Measurements from ENCODE around the gene TPP1.

The TPP1 gene

GRCh38 chr11:6587360-6587953 is 31.8 kb downstream of the TPP1 start:
- no peak for DNase-seq (ENCODE audit: low spot score)

- DNase-seq (ENCODE audit: low spot score), result no peak
Observed at GRCh38 chr11:6586434-6587359, 32.5 kb downstream of the TPP1 start.

- no peak for DNase-seq (ENCODE audit: low spot score)
Observed at GRCh38 chr11:6584528-6584927, 34.7 kb downstream of the TPP1 start.

GRCh38 chr11:6583584-6583983 is 35.6 kb downstream of the TPP1 start:
- DNase-seq (ENCODE audit: low spot score), result no peak

GRCh38 chr11:6579681-6580080 is 39.5 kb downstream of the TPP1 start:
- DNase-seq (ENCODE audit: low spot score), result no peak

GRCh38 chr11:6578134-6578533 is 41.1 kb downstream of the TPP1 start:
- DNase-seq (ENCODE audit: low spot score), result no peak

- no peak for DNase-seq (ENCODE audit: low spot score)
Observed at GRCh38 chr11:6576471-6577373, 42.5 kb downstream of the TPP1 start.

- no peak for DNase-seq (ENCODE audit: low spot score)
Observed at GRCh38 chr11:6574816-6575715, 44.2 kb downstream of the TPP1 start.

GRCh38 chr11:6572215-6572614 is 47.0 kb downstream of the TPP1 start:
- no peak for DNase-seq (ENCODE audit: low spot score)

- DNase-seq (ENCODE audit: low spot score), result no peak
Observed at GRCh38 chr11:6571434-6572008, 47.7 kb downstream of the TPP1 start.

GRCh38 chr11:6570691-6571427 is 48.4 kb downstream of the TPP1 start:
- no peak for DNase-seq (ENCODE audit: low spot score)

GRCh38 chr11:6569706-6570105 is 49.5 kb downstream of the TPP1 start:
- DNase-seq (ENCODE audit: low spot score), result no peak

GRCh38 chr11:6568191-6568918 is 50.9 kb downstream of the TPP1 start:
- peak; percentile 32 for DNase-seq (ENCODE audit: low spot score)

- DNase-seq (ENCODE audit: low spot score), result no peak
Observed at GRCh38 chr11:6567371-6567745, 51.9 kb downstream of the TPP1 start.

- no peak for DNase-seq (ENCODE audit: low spot score)
Observed at GRCh38 chr11:6566704-6567370, 52.4 kb downstream of the TPP1 start.

GRCh38 chr11:6565988-6566703 is 53.1 kb downstream of the TPP1 start:
- DNase-seq (ENCODE audit: low spot score), result no peak

GRCh38 chr11:6565325-6565724 is 53.9 kb downstream of the TPP1 start:
- no peak for DNase-seq (ENCODE audit: low spot score)

GRCh38 chr11:6563667-6564066 is 55.6 kb downstream of the TPP1 start:
- no peak for DNase-seq (ENCODE audit: low spot score)

Measured in RKO (cell line).